MM.1S (cell line): Measurements from ENCODE around the gene VAV3.

Experiments
- DNase-seq: peaks from one replicate; pipeline ENCODE4 v3.0.0-alpha.2; 2015
- H2AFZ ChIP-seq: fragments of 300-600 bp; sonication (generic); 2 replicates; pipeline ENCODE4 v1.6.0; 2016; ENCODE audit warnings: antibody characterized with exemption, low read length
- H3F3A ChIP-seq: fragments of 300-600 bp; sonication (generic); 2 replicates; pipeline ENCODE4 v1.6.1; 2016; ENCODE audit warnings: mild to moderate bottlenecking, antibody characterized with exemption, low read length, moderate library complexity, mixed read lengths; ENCODE audit not compliant: insufficient read depth
- H3K27ac ChIP-seq: fragments of 300-600 bp; sonication (generic); 2 replicates; pipeline ENCODE4 v1.5.1; 2016; ENCODE audit warnings: mild to moderate bottlenecking, low read length
- H3K27me3 ChIP-seq: fragments of 300-600 bp; sonication (generic); replicated peaks from 2 replicates; pipeline ENCODE4 v1.6.0; 2016; ENCODE audit warnings: low read length; ENCODE audit not compliant: insufficient read depth
- H3K36me3 ChIP-seq: fragments of 300-600 bp; sonication (generic); replicated peaks from 2 replicates; pipeline ENCODE4 v1.6.1; 2016; ENCODE audit warnings: mild to moderate bottlenecking, low read length, mixed read lengths; ENCODE audit not compliant: insufficient read depth
- H3K4me1 ChIP-seq: fragments of 300-600 bp; sonication (generic); 2 replicates; pipeline ENCODE4 v1.6.1; 2016; ENCODE audit warnings: low read length, mixed read lengths
- H3K4me2 ChIP-seq: fragments of 300-600 bp; sonication (generic); 2 replicates; pipeline ENCODE4 v1.6.0; 2016; ENCODE audit warnings: low read depth, low read length
- H3K4me3 ChIP-seq: fragments of 300-600 bp; sonication (generic); 2 replicates; pipeline ENCODE4 v1.5.1; 2016; ENCODE audit warnings: low read length, mixed read lengths
- H3K79me2 ChIP-seq: fragments of 300-600 bp; sonication (generic); 2 replicates; pipeline ENCODE4 v1.6.1; 2016; ENCODE audit warnings: mixed run types, low read length, mixed read lengths
- H3K9ac ChIP-seq: fragments of 300-600 bp; sonication (generic); 2 replicates; pipeline ENCODE4 v1.6.1; 2016; ENCODE audit warnings: low read length, mixed read lengths
- H3K9me2 ChIP-seq: fragments of 300-600 bp; sonication (generic); replicated peaks from 2 replicates; pipeline ENCODE4 v1.6.1; 2016; ENCODE audit warnings: mild to moderate bottlenecking, low read length, mixed read lengths; ENCODE audit not compliant: insufficient read depth
- H3K9me3 ChIP-seq: fragments of 300-600 bp; sonication (generic); replicated peaks from 2 replicates; pipeline ENCODE4 v1.6.1; 2016; ENCODE audit warnings: mild to moderate bottlenecking, low read length, mixed read lengths; ENCODE audit not compliant: insufficient read depth
- H4K20me1 ChIP-seq: fragments of 300-600 bp; sonication (generic); 2 replicates; pipeline ENCODE4 v1.6.1; 2016; ENCODE audit warnings: mild to moderate bottlenecking, low read length, moderate library complexity, mixed read lengths; ENCODE audit not compliant: insufficient read depth
- CTCF ChIP-seq: fragments of 300-600 bp; sonication (generic); IDR thresholded peaks from 2 replicates; pipeline ENCODE4 v1.5.1; 2016; ENCODE audit warnings: antibody characterized with exemption, low read length, mixed read lengths
- EZH2 ChIP-seq: fragments of 300-600 bp; sonication (generic); optimal IDR thresholded peaks from 2 replicates; pipeline ENCODE3; 2017; ENCODE audit warnings: low read depth, mild to moderate bottlenecking, antibody characterized with exemption, low read length, mixed read lengths
- EZH2phosphoT487 ChIP-seq: fragments of 300-600 bp; sonication (generic); IDR thresholded peaks from 2 replicates; pipeline ENCODE4 v1.6.1; 2018; ENCODE audit warnings: antibody characterized with exemption, low read length

The VAV3 gene

GRCh38 chr1:108010581-108010980 is 45.6 kb upstream of the VAV3 start:
- Histone ChIP-seq H3K4me3 (no peak overlapping the region), H3K27ac (no peak overlapping the region), H3K9me3 (no peaks in the 10 kb centered on the region)

GRCh38 chr1:108009603-108010195 is 44.7 kb upstream of the VAV3 start:
- Histone ChIP-seq H3K4me1 (peaks cover 21% of the 10 kb centered on the region), H3K79me2 (no peaks in the 10 kb centered on the region), H4K20me1 (no peaks in the 10 kb centered on the region), H3K36me3 (no peaks in the 10 kb centered on the region), H3K4me3 (no peak overlapping the region), H3F3A (no peaks in the 10 kb centered on the region; the same call in 1 of the 2 replicates), H3K4me2 (no peak overlapping the region), H3K27ac (no peak overlapping the region), H3K9ac (no peak overlapping the region), H2AFZ (no peak overlapping the region), H3K9me2 (no peaks in the 10 kb centered on the region), H3K9me3 (no peaks in the 10 kb centered on the region), H3K27me3 (no peaks in the 10 kb centered on the region)
- TF ChIP-seq CTCF (no peak), EZH2phosphoT487 (no peak), EZH2 (no peak)
- no peak for DNase-seq

More at GRCh38 chr1:108010581-108010980, 45.6 kb upstream of the VAV3 start:
- peaks cover 21% of the 10 kb centered on the region for H3K4me1 ChIP-seq
- H3K79me2 ChIP-seq, result no peaks in the 10 kb centered on the region
- H3F3A ChIP-seq, result no peaks in the 10 kb centered on the region; the same call in 1 of the 2 replicates
- DNase-seq, result no peak
- TF ChIP-seq EZH2phosphoT487, result no peak
- no peak for TF ChIP-seq CTCF
- TF ChIP-seq EZH2, result no peak
- H3K9me2 ChIP-seq, result no peaks in the 10 kb centered on the region
- H2AFZ ChIP-seq, result no peak overlapping the region
- H3K36me3 ChIP-seq, result no peaks in the 10 kb centered on the region
- H3K9ac ChIP-seq, result no peak overlapping the region
- H3K4me2 ChIP-seq, result no peak overlapping the region
- no peaks in the 10 kb centered on the region for H3K27me3 ChIP-seq
- H4K20me1 ChIP-seq, result no peaks in the 10 kb centered on the region

GRCh38 chr1:108007531-108007930 is 42.6 kb upstream of the VAV3 start:
- no peak for DNase-seq
- Histone ChIP-seq H3K9me2 (no peaks in the 10 kb centered on the region), H4K20me1 (no peaks in the 10 kb centered on the region), H3F3A (no peaks in the 10 kb centered on the region; the same call in 1 of the 2 replicates), H3K4me2 (peak overlapping the region; percentile 57; the same call in 1 of the 2 replicates), H3K4me1 (peaks cover 21% of the 10 kb centered on the region), H3K27me3 (no peaks in the 10 kb centered on the region), H3K9ac (no peak overlapping the region), H3K9me3 (no peaks in the 10 kb centered on the region), H3K36me3 (no peaks in the 10 kb centered on the region), H2AFZ (no peak overlapping the region), H3K4me3 (no peak overlapping the region), H3K27ac (no peak overlapping the region), H3K79me2 (no peaks in the 10 kb centered on the region)
- TF ChIP-seq CTCF, result no peak
- TF ChIP-seq EZH2phosphoT487, result no peak
- TF ChIP-seq EZH2, result no peak
